IPS-18c (cell line): ENCODE data around the gene MUC5AC.
"Not testable (repeated sequence)": the region's sequence is repeated elsewhere in the genome, so short reads cannot be mapped to it uniquely, and the experiment has no call there.

Experiments used
- H3K4me3 ChIP-seq: 2 replicates; pipeline ENCODE4 v1.7.0; 2013; ENCODE audit warnings: low read depth, mild to moderate bottlenecking, low read length, moderate library complexity; ENCODE audit not compliant: insufficient read depth
- H3K9me3 ChIP-seq: one replicate; pipeline ENCODE4 v1.6.1; 2013; ENCODE audit warnings: mild to moderate bottlenecking, low read length, moderate library complexity; ENCODE audit not compliant: control insufficient read depth, insufficient read depth

Gene MUC5AC

DNA sequence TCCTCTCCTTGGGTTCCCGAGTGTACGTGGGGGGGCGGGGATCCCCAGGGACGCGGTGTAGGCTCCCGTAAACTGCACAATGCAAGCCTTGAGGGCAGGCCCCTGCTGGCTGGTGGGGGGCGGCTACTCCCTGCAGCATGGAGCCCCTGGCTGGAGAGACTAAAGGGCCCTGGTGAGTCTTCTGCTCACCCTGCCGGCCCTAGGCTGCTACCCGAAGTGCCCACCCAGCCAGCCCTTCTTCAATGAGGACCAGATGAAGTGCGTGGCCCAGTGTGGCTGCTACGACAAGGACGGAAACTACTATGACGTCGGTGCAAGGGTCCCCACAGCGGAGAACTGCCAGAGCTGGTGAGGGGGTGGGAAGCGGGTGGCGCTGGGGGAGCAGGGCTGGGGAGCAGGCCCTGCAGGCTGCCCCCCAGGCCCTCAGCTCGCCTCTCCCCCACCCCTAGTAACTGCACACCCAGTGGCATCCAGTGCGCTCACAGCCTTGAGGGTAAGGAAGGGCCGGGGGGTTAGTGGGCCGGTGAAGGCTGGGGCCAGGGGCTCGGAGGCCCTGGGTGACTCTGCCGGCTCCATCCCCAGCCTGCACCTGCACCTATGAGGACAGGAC lies 81.9 kb downstream of the MUC5AC start:
- Histone ChIP-seq H3K9me3 (peaks cover 5% of the 10 kb centered on the region), H3K4me3 (no peak overlapping the region)

DNA sequence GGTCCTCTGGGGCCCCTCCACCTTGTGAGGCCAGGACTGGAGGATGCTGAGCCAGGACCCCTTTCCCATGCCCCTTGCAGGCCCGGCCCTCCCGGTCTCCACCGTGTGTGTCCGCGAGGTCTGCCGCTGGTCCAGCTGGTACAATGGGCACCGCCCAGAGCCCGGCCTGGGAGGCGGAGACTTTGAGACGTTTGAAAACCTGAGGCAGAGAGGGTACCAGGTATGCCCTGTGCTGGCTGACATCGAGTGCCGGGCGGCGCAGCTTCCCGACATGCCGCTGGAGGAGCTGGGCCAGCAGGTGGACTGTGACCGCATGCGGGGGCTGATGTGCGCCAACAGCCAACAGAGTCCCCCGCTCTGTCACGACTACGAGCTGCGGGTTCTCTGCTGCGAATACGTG lies 83.0 kb downstream of the MUC5AC start:
- Histone ChIP-seq H3K9me3 (peaks cover 5% of the 10 kb centered on the region), H3K4me3 (no peak overlapping the region)

DNA sequence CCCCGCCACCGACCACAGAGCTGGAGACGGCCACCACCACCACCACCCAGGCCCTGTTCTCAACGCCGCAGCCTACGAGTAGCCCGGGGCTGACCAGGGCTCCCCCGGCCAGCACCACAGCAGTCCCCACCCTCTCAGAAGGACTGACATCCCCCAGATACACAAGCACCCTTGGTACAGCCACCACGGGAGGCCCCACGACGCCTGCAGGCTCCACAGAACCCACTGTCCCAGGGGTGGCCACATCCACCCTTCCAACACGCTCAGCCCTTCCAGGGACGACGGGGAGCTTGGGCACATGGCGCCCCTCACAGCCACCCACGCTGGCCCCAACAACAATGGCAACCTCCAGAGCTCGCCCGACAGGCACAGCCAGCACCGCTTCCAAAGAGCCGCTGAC lies 84.0 kb downstream of the MUC5AC start:
- H3K4me3 ChIP-seq, result no peak overlapping the region
- H3K9me3 ChIP-seq, result peaks cover 5% of the 10 kb centered on the region

DNA sequence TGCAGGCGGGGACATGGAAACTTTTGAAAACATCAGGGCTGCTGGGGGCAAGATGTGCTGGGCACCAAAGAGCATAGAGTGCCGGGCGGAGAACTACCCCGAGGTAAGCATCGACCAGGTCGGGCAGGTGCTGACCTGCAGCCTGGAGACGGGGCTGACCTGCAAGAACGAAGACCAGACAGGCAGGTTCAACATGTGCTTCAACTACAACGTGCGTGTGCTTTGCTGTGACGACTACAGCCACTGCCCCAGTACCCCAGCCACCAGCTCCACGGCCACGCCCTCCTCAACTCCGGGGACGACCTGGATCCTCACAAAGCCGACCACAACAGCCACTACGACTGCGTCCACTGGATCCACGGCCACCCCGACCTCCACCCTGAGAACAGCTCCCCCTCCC lies 84.5 kb downstream of the MUC5AC start:
- H3K4me3 ChIP-seq, result no peak overlapping the region
- H3K9me3 ChIP-seq, result peaks cover 5% of the 10 kb centered on the region

DNA sequence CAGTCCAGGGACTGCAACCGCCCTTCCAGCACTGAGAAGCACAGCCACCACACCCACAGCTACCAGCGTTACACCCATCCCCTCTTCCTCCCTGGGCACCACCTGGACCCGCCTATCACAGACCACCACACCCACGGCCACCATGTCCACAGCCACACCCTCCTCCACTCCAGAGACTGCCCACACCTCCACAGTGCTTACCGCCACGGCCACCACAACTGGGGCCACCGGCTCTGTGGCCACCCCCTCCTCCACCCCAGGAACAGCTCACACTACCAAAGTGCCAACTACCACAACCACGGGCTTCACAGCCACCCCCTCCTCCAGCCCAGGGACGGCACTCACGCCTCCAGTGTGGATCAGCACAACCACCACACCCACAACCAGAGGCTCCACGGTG lies 85.0 kb downstream of the MUC5AC start:
- H3K9me3 ChIP-seq, H3K4me3 ChIP-seq: not testable (repeated sequence)

DNA sequence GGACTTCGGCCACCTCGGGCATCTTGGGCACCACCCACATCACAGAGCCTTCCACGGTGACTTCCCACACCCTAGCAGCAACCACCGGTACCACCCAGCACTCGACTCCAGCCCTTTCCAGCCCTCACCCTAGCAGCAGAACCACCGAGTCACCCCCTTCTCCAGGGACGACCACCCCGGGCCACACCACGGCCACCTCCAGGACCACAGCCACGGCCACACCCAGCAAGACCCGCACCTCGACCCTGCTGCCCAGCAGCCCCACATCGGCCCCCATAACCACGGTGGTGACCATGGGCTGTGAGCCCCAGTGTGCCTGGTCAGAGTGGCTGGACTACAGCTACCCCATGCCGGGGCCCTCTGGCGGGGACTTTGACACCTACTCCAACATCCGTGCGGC lies 85.8 kb downstream of the MUC5AC start:
- not testable (repeated sequence) for H3K4me3 ChIP-seq, H3K9me3 ChIP-seq

DNA sequence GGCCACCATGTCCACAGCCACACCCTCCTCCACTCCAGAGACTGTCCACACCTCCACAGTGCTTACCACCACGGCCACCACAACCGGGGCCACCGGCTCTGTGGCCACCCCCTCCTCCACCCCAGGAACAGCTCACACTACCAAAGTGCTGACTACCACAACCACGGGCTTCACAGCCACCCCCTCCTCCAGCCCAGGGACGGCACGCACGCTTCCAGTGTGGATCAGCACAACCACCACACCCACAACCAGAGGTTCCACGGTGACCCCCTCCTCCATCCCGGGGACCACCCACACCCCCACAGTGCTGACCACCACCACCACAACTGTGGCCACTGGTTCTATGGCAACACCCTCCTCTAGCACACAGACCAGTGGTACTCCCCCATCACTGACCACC lies 86.8 kb downstream of the MUC5AC start:
- not testable (repeated sequence) for H3K9me3 ChIP-seq, H3K4me3 ChIP-seq

DNA sequence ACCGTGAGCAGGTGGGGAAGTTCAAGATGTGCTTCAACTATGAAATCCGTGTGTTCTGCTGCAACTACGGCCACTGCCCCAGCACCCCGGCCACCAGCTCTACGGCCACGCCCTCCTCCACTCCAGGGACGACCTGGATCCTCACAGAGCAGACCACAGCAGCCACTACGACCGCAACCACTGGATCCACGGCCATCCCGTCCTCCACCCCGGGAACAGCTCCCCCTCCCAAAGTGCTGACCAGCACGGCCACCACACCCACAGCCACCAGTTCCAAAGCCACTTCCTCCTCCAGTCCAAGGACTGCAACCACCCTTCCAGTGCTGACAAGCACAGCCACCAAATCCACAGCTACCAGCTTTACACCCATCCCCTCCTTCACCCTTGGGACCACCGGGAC lies 88.0 kb downstream of the MUC5AC start:
- not testable (repeated sequence) for H3K4me3 ChIP-seq, H3K9me3 ChIP-seq

DNA sequence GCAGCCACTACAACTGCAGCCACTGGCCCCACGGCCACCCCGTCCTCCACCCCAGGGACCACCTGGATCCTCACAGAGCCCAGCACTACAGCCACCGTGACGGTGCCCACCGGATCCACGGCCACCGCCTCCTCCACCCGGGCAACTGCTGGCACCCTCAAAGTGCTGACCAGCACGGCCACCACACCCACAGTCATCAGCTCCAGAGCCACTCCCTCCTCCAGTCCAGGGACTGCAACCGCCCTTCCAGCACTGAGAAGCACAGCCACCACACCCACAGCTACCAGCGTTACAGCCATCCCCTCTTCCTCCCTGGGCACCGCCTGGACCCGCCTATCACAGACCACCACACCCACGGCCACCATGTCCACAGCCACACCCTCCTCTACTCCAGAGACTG lies 88.5 kb downstream of the MUC5AC start:
- H3K4me3 ChIP-seq, H3K9me3 ChIP-seq: not testable (repeated sequence)

DNA sequence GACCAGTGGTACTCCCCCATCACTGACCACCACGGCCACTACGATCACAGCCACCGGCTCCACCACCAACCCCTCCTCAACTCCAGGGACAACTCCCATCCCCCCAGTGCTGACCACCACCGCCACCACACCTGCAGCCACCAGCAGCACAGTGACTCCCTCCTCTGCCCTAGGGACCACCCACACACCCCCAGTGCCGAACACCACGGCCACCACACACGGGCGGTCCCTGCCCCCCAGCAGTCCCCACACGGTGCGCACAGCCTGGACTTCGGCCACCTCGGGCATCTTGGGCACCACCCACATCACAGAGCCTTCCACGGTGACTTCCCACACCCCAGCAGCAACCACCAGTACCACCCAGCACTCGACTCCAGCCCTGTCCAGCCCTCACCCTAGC lies 89.3 kb downstream of the MUC5AC start:
- not testable (repeated sequence) for H3K4me3 ChIP-seq, H3K9me3 ChIP-seq

DNA sequence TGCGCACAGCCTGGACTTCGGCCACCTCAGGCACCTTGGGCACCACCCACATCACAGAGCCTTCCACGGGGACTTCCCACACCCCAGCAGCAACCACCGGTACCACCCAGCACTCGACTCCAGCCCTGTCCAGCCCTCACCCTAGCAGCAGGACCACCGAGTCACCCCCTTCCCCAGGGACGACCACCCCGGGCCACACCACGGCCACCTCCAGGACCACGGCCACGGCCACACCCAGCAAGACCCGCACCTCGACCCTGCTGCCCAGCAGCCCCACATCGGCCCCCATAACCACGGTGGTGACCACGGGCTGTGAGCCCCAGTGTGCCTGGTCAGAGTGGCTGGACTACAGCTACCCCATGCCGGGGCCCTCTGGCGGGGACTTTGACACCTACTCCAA lies 91.2 kb downstream of the MUC5AC start:
- not testable (repeated sequence) for H3K9me3 ChIP-seq, H3K4me3 ChIP-seq

DNA sequence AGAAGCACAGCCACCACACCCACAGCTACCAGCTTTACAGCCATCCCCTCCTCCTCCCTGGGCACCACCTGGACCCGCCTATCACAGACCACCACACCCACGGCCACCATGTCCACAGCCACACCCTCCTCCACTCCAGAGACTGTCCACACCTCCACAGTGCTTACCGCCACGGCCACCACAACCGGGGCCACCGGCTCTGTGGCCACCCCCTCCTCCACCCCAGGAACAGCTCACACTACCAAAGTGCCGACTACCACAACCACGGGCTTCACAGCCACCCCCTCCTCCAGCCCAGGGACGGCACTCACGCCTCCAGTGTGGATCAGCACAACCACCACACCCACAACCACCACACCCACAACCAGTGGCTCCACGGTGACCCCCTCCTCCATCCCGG lies 92.7 kb downstream of the MUC5AC start:
- H3K4me3 ChIP-seq, H3K9me3 ChIP-seq: not testable (repeated sequence)
